Measurements from ENCODE around the gene TMPRSS6.

DNA sequence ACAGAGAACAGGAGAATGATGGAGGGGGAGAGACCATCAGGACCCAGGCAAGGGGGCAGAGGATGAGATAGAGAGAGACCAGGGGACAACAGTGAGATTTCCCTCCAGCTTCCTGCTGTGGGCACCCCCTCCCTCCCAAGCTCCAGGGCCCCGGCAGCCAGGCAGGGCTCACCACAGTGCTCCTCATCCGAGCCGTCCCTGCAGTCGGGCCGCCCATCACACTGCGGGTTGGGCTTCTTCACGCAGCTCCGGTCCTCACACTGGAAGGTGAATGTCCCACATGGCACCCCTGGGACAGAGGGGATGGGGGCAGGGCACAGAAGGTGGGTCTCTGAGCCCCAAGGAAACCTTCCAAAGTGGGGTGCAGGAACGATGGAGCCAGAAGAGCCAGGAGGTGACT is 38.8 kb downstream of the TMPRSS6 start:
- TF ChIP-seq POLR2AphosphoS5 (IDR thresholded peaks at IDR 0.05; ENCODE audit: low read depth, low read length) (no peak), TAF1 (IDR thresholded peaks at IDR 0.05; ENCODE audit: borderline replicate concordance, insufficient read depth, low read length) (no peak), REST (IDR thresholded peaks at IDR 0.05; ENCODE audit: insufficient read depth in 1 of 2, low read depth in 2 of 2, low read length in 2 of 2) (no peak), SIN3A (IDR thresholded peaks at IDR 0.05; ENCODE audit: borderline replicate concordance, insufficient read depth, low read length) (no peak)
